H9 (cell line): ENCODE results near the gene PITX3. TPM values are rescaled to one million over a fixed set of nuclear protein-coding genes. Genes with fewer than 3 reads are reported as not detected.

Experiments used
- DNase-seq: peaks from one replicate; pipeline ENCODE4 v3.0.0-alpha.2; 2017
- H2AFZ ChIP-seq: one replicate; pipeline ENCODE4 v1.6.1; 2013; ENCODE audit warnings: mild to moderate bottlenecking, low read length, control low read depth, moderate library complexity
- H2AK5ac ChIP-seq: 2 replicates; pipeline ENCODE4 v1.6.1; 2013; ENCODE audit warnings: low read length, control low read depth, mixed read lengths; ENCODE audit not compliant: insufficient read length
- H2BK120ac ChIP-seq: one replicate; pipeline ENCODE4 v1.6.1; 2013; ENCODE audit warnings: low read depth, mild to moderate bottlenecking, low read length, control low read depth, inconsistent platforms; ENCODE audit not compliant: poor library complexity, severe bottlenecking
- H2BK12ac ChIP-seq: 2 replicates; pipeline ENCODE4 v1.6.1; 2013; ENCODE audit warnings: low read length, control low read depth, mixed read lengths, low read depth; ENCODE audit not compliant: insufficient read length
- H2BK15ac ChIP-seq: 2 replicates; pipeline ENCODE4 v1.6.1; 2013; ENCODE audit warnings: low read depth, low read length, control low read depth
- H2BK20ac ChIP-seq: one replicate; pipeline ENCODE4 v1.6.1; 2013; ENCODE audit warnings: low read depth, mild to moderate bottlenecking, low read length, control low read depth, inconsistent platforms; ENCODE audit not compliant: poor library complexity, severe bottlenecking
- H2BK5ac ChIP-seq: 2 replicates; pipeline ENCODE4 v1.6.1; 2013; ENCODE audit warnings: low read length, control low read depth, mixed read lengths; ENCODE audit not compliant: insufficient read length
- H3K14ac ChIP-seq: 2 replicates; pipeline ENCODE4 v1.6.1; 2013; ENCODE audit warnings: low read length, control low read depth; ENCODE audit not compliant: insufficient read depth
- H3K18ac ChIP-seq: 2 replicates; pipeline ENCODE4 v1.6.1; 2013; ENCODE audit warnings: low read depth, mild to moderate bottlenecking, mixed read lengths, low read length, control low read depth; ENCODE audit not compliant: insufficient read length
- H3K23ac ChIP-seq: 2 replicates; pipeline ENCODE4 v1.6.1; 2013; ENCODE audit warnings: low read length, control low read depth, mixed read lengths, low read depth; ENCODE audit not compliant: insufficient read length
- H3K23me2 ChIP-seq: 2 replicates; pipeline ENCODE4 v1.6.1; 2013; ENCODE audit warnings: low read depth, mild to moderate bottlenecking, mixed read lengths, low read length, control low read depth; ENCODE audit not compliant: insufficient read length, poor library complexity, severe bottlenecking
- H3K27ac ChIP-seq: 2 replicates; pipeline ENCODE4 v1.5.1; 2013; ENCODE audit warnings: low read length, control low read depth, mixed read lengths, low read depth; ENCODE audit not compliant: insufficient read length
- H3K27me3 ChIP-seq: 2 replicates; pipeline ENCODE4 v1.6.1; 2013; ENCODE audit warnings: low read length, control low read depth, inconsistent platforms; ENCODE audit not compliant: insufficient read depth
- H3K4ac ChIP-seq: 2 replicates; pipeline ENCODE4 v1.6.1; 2013; ENCODE audit warnings: low read depth, mild to moderate bottlenecking, control low read depth, inconsistent platforms, low read length, moderate library complexity
- H3K4me1 ChIP-seq: 2 replicates; pipeline ENCODE4 v1.6.1; 2013; ENCODE audit warnings: low read length, control low read depth, inconsistent platforms; ENCODE audit not compliant: insufficient read depth
- H3K4me2 ChIP-seq: 2 replicates; pipeline ENCODE4 v1.6.1; 2013; ENCODE audit warnings: low read length, control low read depth, mixed read lengths; ENCODE audit not compliant: insufficient read length, insufficient read depth
- H3K56ac ChIP-seq: 2 replicates; pipeline ENCODE4 v1.6.1; 2013; ENCODE audit warnings: low read depth, mild to moderate bottlenecking, mixed read lengths, low read length, control low read depth; ENCODE audit not compliant: insufficient read length
- H3K79me1 ChIP-seq: 2 replicates; pipeline ENCODE4 v1.6.1; 2013; ENCODE audit warnings: low read depth, mild to moderate bottlenecking, moderate library complexity, low read length, control low read depth, inconsistent platforms; ENCODE audit not compliant: insufficient read depth, poor library complexity, severe bottlenecking
- H3K79me2 ChIP-seq: 2 replicates; pipeline ENCODE4 v1.6.1; 2013; ENCODE audit warnings: low read length, control low read depth, inconsistent platforms; ENCODE audit not compliant: insufficient read depth
- H3K9ac ChIP-seq: 2 replicates; pipeline ENCODE4 v1.6.1; 2013; ENCODE audit warnings: low read length, control low read depth, mixed read lengths; ENCODE audit not compliant: insufficient read length; ENCODE audit errors: extremely low read depth
- H3K9me3 ChIP-seq: one replicate; pipeline ENCODE4 v1.6.1; 2013; ENCODE audit warnings: low read depth, low read length, inconsistent platforms; ENCODE audit not compliant: control insufficient read depth
- H3T11ph ChIP-seq: one replicate; pipeline ENCODE4 v1.6.1; 2013; ENCODE audit warnings: mild to moderate bottlenecking, low read length, control low read depth, inconsistent platforms
- H4K20me1 ChIP-seq: one replicate; pipeline ENCODE4 v1.6.1; 2013; ENCODE audit not compliant: control insufficient read depth, insufficient read length, insufficient read depth
- H4K5ac ChIP-seq: 2 replicates; pipeline ENCODE4 v1.6.1; 2013; ENCODE audit warnings: low read depth, mild to moderate bottlenecking, mixed read lengths, low read length, control low read depth; ENCODE audit not compliant: insufficient read length
- H4K8ac ChIP-seq: replicated peaks from 2 replicates; pipeline ENCODE4 v1.6.1; 2013; ENCODE audit warnings: low read length, control low read depth, mixed read lengths, low read depth; ENCODE audit not compliant: insufficient read length
- H4K91ac ChIP-seq: 2 replicates; pipeline ENCODE4 v1.6.1; 2013; ENCODE audit warnings: low read depth, mild to moderate bottlenecking, moderate library complexity, mixed read lengths, low read length, control low read depth; ENCODE audit not compliant: insufficient read length
- H3K27ac Mint-ChIP-seq, 3 experiments: 2 replicates in 2 of 3; 3 replicates in 1 of 3; pipeline ENCODE4 v1.8.0; 2020 to 2021; ENCODE audit warnings: mixed read lengths in 3 of 3, mild to moderate bottlenecking in 1 of 3, moderate library complexity in 1 of 3
- H3K27me3 Mint-ChIP-seq: 2 replicates; pipeline ENCODE4 v1.8.0; 2021; ENCODE audit warnings: low read depth, mild to moderate bottlenecking, moderate library complexity, mixed read lengths
- H3K36me3 Mint-ChIP-seq, 3 experiments: 2 replicates in 2 of 3; 3 replicates in 1 of 3; pipeline ENCODE4 v1.8.0; 2020 to 2021; ENCODE audit warnings: low read depth in 3 of 3, mixed read lengths in 3 of 3; ENCODE audit not compliant: insufficient read depth in 1 of 3
- H3K4me1 Mint-ChIP-seq, 2 experiments: 2 replicates each; pipeline ENCODE4 v1.8.0; 2020; ENCODE audit warnings: mixed read lengths in 2 of 2
- H3K4me3 Mint-ChIP-seq, 2 experiments: 2 replicates in 1 of 2; 3 replicates in 1 of 2; pipeline ENCODE4 v1.8.0; 2020 to 2021; ENCODE audit warnings: mild to moderate bottlenecking in 2 of 2, mixed read lengths in 2 of 2, moderate library complexity in 1 of 2
- H3K9me3 Mint-ChIP-seq, 2 experiments: 2 replicates in 1 of 2; 3 replicates in 1 of 2; pipeline ENCODE4 v1.8.0; 2020; ENCODE audit warnings: mild to moderate bottlenecking in 2 of 2, mixed read lengths in 2 of 2, moderate library complexity in 1 of 2
- WGBS: extraction: QIAGEN DNeasy Blood & Tissue Kit; methylation state at CpG from one replicate; pipeline ENCODE4 v1.1.7; 2013; ENCODE audit warnings: missing lambda C conversion rate, low lambda C conversion rate, mixed read lengths; ENCODE audit not compliant: insufficient read length; ENCODE audit errors: extremely low coverage; 5-methylcytosine and 5-hydroxymethylcytosine counted together
- total RNA-seq: library from RNA; stranded (reverse); gene quantifications from 2 replicates; pipeline ENCODE4 v1.2.1, GENCODE V29; 2021
- TF ChIP-seq, protein P1 (sequence below): fragments of 200-600 bp; sonication (generic); conservative IDR thresholded peaks from 3 replicates; pipeline ENCODE4 v1.8.0; 2021; ENCODE audit warnings: antibody characterized with exemption, mild to moderate bottlenecking

The PITX3 gene
- total RNA-seq, 1 experiment from 2014 or later = not detected

DNA sequence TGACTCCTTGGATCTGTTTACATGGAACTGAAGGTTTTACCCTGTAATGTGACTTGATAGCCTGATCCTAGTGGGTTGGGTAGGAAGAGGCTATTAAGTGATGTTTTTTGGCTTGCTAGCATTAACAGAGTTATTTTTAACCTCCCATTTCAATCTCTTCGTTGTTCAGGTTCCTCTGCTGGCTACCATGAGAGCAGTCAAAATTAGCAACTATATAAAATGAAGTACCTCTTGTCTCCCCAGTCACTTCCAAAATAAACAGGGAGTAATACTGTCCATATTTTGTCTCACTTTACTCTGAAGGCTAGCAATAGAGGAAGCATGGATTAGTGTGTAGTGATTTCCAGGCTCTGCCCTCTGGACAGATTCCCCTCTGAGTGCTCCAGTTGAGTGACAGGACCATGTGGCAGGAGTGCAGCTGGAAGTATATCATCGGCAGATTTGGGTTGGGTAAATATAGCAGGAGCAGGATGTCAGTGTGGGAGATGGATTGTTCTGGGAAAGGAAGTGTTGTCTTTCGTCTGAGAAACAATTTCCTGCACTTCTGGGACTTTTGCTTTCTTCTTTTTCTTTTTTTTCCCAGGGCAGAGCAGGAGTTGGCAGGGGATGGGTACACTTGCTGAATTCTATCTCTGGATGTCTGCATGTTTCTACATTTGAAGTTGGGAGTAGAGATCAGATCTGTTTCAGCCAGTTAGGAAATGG lies 39.2 kb upstream of the PITX3 start:
- Histone ChIP-seq H2AFZ (no peak overlapping the region), H2BK15ac (no peak overlapping the region), H3K23me2 (no peaks in the 10 kb centered on the region), H4K20me1 (no peaks in the 10 kb centered on the region), H4K8ac (no peak overlapping the region), H3K56ac (no peak overlapping the region), H3K4ac (no peak overlapping the region), H3K4me1 (no peaks in the 10 kb centered on the region), H3K79me1 (no peaks in the 10 kb centered on the region), H3K79me2 (no peaks in the 10 kb centered on the region), H2BK12ac (no peak overlapping the region), H3K18ac (no peak overlapping the region), H2AK5ac (no peak overlapping the region), H3K27me3 (no peaks in the 10 kb centered on the region), H2BK120ac (no peak overlapping the region), H3K14ac (no peak overlapping the region), H3K23ac (no peak overlapping the region), H3K9me3 (no peaks in the 10 kb centered on the region), H4K5ac (no peak overlapping the region), H3K9ac (no peak overlapping the region), H2BK5ac (no peak overlapping the region), H4K91ac (no peak overlapping the region), H3K27ac (no peak overlapping the region), H3K4me2 (no peak overlapping the region), H3T11ph (no peak overlapping the region), H2BK20ac (no peak overlapping the region)
- H3K9me3 Mint-ChIP-seq = no peaks in the 10 kb centered on the region
- no peak overlapping the region for H3K27ac Mint-ChIP-seq
- DNase-seq = no peak
- no peaks in the 10 kb centered on the region for H3K4me1 Mint-ChIP-seq
- H3K4me3 Mint-ChIP-seq = no peak overlapping the region
- H3K27me3 Mint-ChIP-seq = no peaks in the 10 kb centered on the region
- H3K36me3 Mint-ChIP-seq = no peaks in the 10 kb centered on the region
- TF ChIP-seq, protein P1, sequence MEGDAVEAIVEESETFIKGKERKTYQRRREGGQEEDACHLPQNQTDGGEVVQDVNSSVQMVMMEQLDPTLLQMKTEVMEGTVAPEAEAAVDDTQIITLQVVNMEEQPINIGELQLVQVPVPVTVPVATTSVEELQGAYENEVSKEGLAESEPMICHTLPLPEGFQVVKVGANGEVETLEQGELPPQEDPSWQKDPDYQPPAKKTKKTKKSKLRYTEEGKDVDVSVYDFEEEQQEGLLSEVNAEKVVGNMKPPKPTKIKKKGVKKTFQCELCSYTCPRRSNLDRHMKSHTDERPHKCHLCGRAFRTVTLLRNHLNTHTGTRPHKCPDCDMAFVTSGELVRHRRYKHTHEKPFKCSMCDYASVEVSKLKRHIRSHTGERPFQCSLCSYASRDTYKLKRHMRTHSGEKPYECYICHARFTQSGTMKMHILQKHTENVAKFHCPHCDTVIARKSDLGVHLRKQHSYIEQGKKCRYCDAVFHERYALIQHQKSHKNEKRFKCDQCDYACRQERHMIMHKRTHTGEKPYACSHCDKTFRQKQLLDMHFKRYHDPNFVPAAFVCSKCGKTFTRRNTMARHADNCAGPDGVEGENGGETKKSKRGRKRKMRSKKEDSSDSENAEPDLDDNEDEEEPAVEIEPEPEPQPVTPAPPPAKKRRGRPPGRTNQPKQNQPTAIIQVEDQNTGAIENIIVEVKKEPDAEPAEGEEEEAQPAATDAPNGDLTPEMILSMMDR = no peak
- WGBS = no CpG with 5 or more reads among the region's 3 CpGs
